ENCODE measurements around the gene GDPD1.
A peak's percentile ranks its signal among the peaks of the same experiment; 100 is the strongest.
"Not testable (repeated sequence)": the region's sequence is repeated elsewhere in the genome, so short reads cannot be mapped to it uniquely, and the experiment has no call there.

The GDPD1 gene

DNA sequence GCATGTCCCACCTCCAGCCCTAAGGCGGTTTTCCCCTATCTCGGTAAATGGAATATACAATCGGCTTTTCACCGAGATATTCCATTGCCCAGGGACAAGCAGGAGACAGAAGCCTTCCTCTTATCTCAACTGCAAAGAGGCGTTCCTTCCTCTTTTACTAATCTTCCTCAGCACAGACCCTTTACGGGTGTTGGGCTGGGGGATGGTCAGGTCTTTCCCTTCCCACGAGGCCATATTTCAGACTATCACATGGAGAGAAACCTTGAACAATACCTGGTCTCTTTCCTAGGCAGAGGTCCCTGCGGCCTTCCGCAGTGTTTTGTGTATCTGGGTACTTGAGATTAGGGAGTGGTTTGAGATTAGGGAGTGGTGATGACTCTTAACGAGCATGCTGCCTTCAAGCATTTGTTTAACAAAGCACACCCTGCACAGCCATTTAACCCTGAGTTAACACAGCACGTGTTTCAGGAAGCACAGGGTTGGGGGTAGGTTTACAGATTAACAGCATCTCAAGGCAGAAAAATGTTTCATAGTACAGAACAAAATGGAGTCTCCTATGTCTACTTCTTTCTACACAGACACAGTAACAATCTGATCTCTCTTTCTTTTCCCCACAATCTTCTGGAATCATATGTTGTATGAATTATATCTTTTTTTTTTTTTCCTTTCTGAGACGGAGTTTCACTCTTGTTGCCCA, 70.1 kb downstream of the GDPD1 start:
- H3K27ac ChIP-seq (ENCODE audit: low read length); H3K36me3 ChIP-seq (ENCODE audit: insufficient read depth, low read depth, low read length); H3K9me3 ChIP-seq (ENCODE audit: insufficient read depth, low read depth, low read length); H3K27me3 ChIP-seq (ENCODE audit: insufficient read depth, low read length): not testable (repeated sequence)
- H3K4me3 ChIP-seq (ENCODE audit: low read length) = peak overlapping the region; percentile 47
- peaks cover 13% of the 10 kb centered on the region for H3K4me1 ChIP-seq (ENCODE audit: insufficient read depth, low read length)
- peak overlapping the region; percentile 41; the same call in 1 of the 2 replicates for H3K9ac ChIP-seq (ENCODE audit: low read depth, low read length)

DNA sequence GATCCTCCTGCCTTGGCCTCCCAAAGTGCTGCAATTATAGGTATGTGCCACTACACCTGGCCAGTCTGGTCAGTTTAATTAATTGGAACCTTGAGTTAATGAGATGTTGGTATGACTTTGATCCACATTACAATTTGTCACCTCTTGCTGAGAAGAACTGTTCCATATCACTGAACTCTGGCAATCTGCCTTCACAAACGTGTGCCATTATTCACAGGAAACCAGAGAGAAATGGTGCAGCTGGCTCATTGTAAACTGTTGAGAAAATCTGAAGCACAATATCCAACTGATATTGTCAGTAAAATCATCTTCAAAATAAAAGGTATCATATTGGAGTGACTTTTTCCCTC, 71.8 kb downstream of the GDPD1 start:
- Histone ChIP-seq H3K27me3 (ENCODE audit: insufficient read depth, low read length) (peaks cover 8% of the 10 kb centered on the region; the same call in 1 of the 2 replicates), H3K27ac (ENCODE audit: low read length) (no peak overlapping the region), H3K4me1 (ENCODE audit: insufficient read depth, low read length) (peaks cover 13% of the 10 kb centered on the region), H3K9me3 (ENCODE audit: insufficient read depth, low read depth, low read length) (no peaks in the 10 kb centered on the region), H3K36me3 (ENCODE audit: insufficient read depth, low read depth, low read length) (no peaks in the 10 kb centered on the region), H3K4me3 (ENCODE audit: low read length) (no peak overlapping the region), H3K9ac (ENCODE audit: low read depth, low read length) (no peak overlapping the region)

GRCh38 chr17:59296190-59296589, 75.9 kb downstream of the GDPD1 start:
- H3K27ac ChIP-seq (ENCODE audit: low read length) = no peak overlapping the region
- no peaks in the 10 kb centered on the region for H3K9me3 ChIP-seq (ENCODE audit: insufficient read depth, low read depth, low read length)
- peaks cover 8% of the 10 kb centered on the region; the same call in 1 of the 2 replicates for H3K27me3 ChIP-seq (ENCODE audit: insufficient read depth, low read length)
- no peaks in the 10 kb centered on the region for H3K4me1 ChIP-seq (ENCODE audit: insufficient read depth, low read length)
- no peak overlapping the region for H3K9ac ChIP-seq (ENCODE audit: low read depth, low read length)
- no peaks in the 10 kb centered on the region for H3K36me3 ChIP-seq (ENCODE audit: insufficient read depth, low read depth, low read length)
- no peak overlapping the region for H3K4me3 ChIP-seq (ENCODE audit: low read length)

DNA sequence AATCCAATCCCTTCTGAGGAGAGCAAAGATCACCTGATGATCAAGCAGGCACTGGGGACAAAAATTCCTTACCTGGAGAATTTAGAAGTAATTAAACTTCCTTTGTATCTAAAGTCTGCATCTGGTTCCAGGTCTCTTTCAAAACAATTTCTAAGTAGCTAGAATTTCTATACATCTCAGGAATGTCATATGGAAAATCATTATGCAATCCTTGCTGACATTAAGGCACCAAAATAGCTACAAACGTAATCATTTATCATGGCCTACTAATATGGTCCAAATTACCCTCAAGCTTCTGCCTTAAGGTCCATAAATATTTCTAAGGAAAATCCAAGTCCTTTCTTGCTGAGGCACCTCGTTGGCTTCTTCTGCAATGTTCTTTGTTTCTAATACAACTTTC, 78.2 kb downstream of the GDPD1 start:
- H3K36me3 ChIP-seq (ENCODE audit: insufficient read depth, low read depth, low read length) = no peaks in the 10 kb centered on the region
- no peak overlapping the region for H3K4me3 ChIP-seq (ENCODE audit: low read length)
- no peaks in the 10 kb centered on the region for H3K9me3 ChIP-seq (ENCODE audit: insufficient read depth, low read depth, low read length)
- no peaks in the 10 kb centered on the region for H3K4me1 ChIP-seq (ENCODE audit: insufficient read depth, low read length)
- H3K27ac ChIP-seq (ENCODE audit: low read length) = no peak overlapping the region
- H3K27me3 ChIP-seq (ENCODE audit: insufficient read depth, low read length) = no peaks in the 10 kb centered on the region; the same call in 1 of the 2 replicates
- no peak overlapping the region for H3K9ac ChIP-seq (ENCODE audit: low read depth, low read length)

DNA sequence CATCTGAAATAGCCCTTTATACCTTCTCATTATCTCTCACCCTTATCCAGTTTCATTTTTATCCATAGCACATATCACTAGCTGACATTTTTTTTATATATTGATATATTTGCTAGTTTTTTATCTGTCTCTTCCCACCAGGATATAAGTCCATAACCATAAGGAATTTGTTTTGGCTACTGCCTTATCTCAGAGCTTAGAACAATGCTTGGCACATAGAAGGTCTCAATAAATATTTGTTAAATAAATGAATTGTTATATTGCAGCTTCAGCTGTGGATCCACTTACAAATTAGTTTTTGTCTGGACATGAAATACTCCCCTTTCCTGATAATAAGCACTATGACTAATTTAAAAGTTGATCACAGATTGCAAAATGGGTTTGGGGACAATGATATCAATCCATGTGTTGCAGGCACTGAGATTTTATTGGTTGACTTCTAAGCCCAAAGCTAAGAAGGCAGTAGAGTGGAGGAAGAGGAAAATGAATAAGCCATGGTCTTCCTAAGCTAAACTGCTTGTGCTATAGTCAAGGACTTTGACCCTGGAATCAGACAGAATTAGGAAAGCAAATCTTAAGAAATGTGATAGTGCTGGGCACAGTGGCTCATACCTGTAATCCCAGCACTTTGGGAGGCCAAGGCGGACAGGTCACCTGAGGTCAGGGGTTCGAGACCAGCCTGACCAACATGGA, 79.2 kb downstream of the GDPD1 start:
- H3K27ac ChIP-seq (ENCODE audit: low read length) = no peak overlapping the region
- H3K36me3 ChIP-seq (ENCODE audit: insufficient read depth, low read depth, low read length) = no peaks in the 10 kb centered on the region
- H3K4me3 ChIP-seq (ENCODE audit: low read length) = no peak overlapping the region
- no peaks in the 10 kb centered on the region for H3K27me3 ChIP-seq (ENCODE audit: insufficient read depth, low read length)
- no peaks in the 10 kb centered on the region for H3K4me1 ChIP-seq (ENCODE audit: insufficient read depth, low read length)
- no peak overlapping the region for H3K9ac ChIP-seq (ENCODE audit: low read depth, low read length)
- no peaks in the 10 kb centered on the region for H3K9me3 ChIP-seq (ENCODE audit: insufficient read depth, low read depth, low read length)

GRCh38 chr17:59300941-59301340, 80.6 kb downstream of the GDPD1 start:
- Histone ChIP-seq H3K4me1 (ENCODE audit: insufficient read depth, low read length) (no peaks in the 10 kb centered on the region), H3K36me3 (ENCODE audit: insufficient read depth, low read depth, low read length) (no peaks in the 10 kb centered on the region), H3K27ac (ENCODE audit: low read length) (no peak overlapping the region), H3K4me3 (ENCODE audit: low read length) (no peak overlapping the region), H3K9ac (ENCODE audit: low read depth, low read length) (no peak overlapping the region), H3K9me3 (ENCODE audit: insufficient read depth, low read depth, low read length) (no peaks in the 10 kb centered on the region), H3K27me3 (ENCODE audit: insufficient read depth, low read length) (no peaks in the 10 kb centered on the region)

- H3K36me3 ChIP-seq (ENCODE audit: insufficient read depth, low read depth, low read length) = no peaks in the 10 kb centered on the region
- no peaks in the 10 kb centered on the region for H3K27me3 ChIP-seq (ENCODE audit: insufficient read depth, low read length)
- no peak overlapping the region for H3K4me3 ChIP-seq (ENCODE audit: low read length)
- H3K9me3 ChIP-seq (ENCODE audit: insufficient read depth, low read depth, low read length) = no peaks in the 10 kb centered on the region
- no peaks in the 10 kb centered on the region for H3K4me1 ChIP-seq (ENCODE audit: insufficient read depth, low read length)
- no peak overlapping the region for H3K9ac ChIP-seq (ENCODE audit: low read depth, low read length)
- H3K27ac ChIP-seq (ENCODE audit: low read length) = no peak overlapping the region
These were observed 84.5 kb downstream of the GDPD1 start for GRCh38 chr17:59304811-59305210.

GRCh38 chr17:59310263-59310920, 90.1 kb downstream of the GDPD1 start:
- Histone ChIP-seq H3K27me3 (ENCODE audit: insufficient read depth, low read length) (no peaks in the 10 kb centered on the region), H3K9me3 (ENCODE audit: insufficient read depth, low read depth, low read length) (no peaks in the 10 kb centered on the region), H3K27ac (ENCODE audit: low read length) (no peak overlapping the region), H3K36me3 (ENCODE audit: insufficient read depth, low read depth, low read length) (no peaks in the 10 kb centered on the region), H3K4me3 (ENCODE audit: low read length) (no peak overlapping the region), H3K9ac (ENCODE audit: low read depth, low read length) (no peak overlapping the region), H3K4me1 (ENCODE audit: insufficient read depth, low read length) (no peaks in the 10 kb centered on the region)

DNA sequence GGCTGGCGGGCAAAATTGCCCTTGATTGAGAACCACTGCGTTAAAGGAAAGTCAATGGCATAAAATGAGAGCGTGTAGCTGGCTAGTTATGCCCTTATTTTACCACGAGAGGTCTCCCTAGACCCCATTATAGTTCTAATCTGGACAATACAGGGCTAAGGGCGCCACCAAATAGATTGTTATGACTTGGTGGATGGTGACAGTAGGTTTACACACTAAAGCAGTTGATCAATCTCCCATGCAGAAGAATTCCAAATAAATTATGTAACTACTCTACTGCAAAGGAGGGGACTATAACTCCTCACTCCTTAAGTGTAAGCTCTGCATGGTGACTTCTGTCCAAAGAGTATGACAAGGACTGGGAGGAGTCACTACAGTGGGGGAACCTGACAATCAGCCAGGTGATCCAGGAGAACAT, 90.7 kb downstream of the GDPD1 start:
- Histone ChIP-seq H3K36me3 (ENCODE audit: insufficient read depth, low read depth, low read length) (no peaks in the 10 kb centered on the region), H3K9me3 (ENCODE audit: insufficient read depth, low read depth, low read length) (no peaks in the 10 kb centered on the region), H3K4me3 (ENCODE audit: low read length) (no peak overlapping the region), H3K27me3 (ENCODE audit: insufficient read depth, low read length) (no peaks in the 10 kb centered on the region), H3K9ac (ENCODE audit: low read depth, low read length) (no peak overlapping the region), H3K4me1 (ENCODE audit: insufficient read depth, low read length) (no peaks in the 10 kb centered on the region), H3K27ac (ENCODE audit: low read length) (no peak overlapping the region)

- not testable (repeated sequence) for H3K4me3 ChIP-seq (ENCODE audit: low read length); H3K27me3 ChIP-seq (ENCODE audit: insufficient read depth, low read length); H3K27ac ChIP-seq (ENCODE audit: low read length); H3K4me1 ChIP-seq (ENCODE audit: insufficient read depth, low read length); H3K36me3 ChIP-seq (ENCODE audit: insufficient read depth, low read depth, low read length); H3K9ac ChIP-seq (ENCODE audit: low read depth, low read length); H3K9me3 ChIP-seq (ENCODE audit: insufficient read depth, low read depth, low read length)
These were observed 91.2 kb downstream of the GDPD1 start for GRCh38 chr17:59311521-59311920.

- no peak overlapping the region for H3K4me3 ChIP-seq (ENCODE audit: low read length)
- H3K9me3 ChIP-seq (ENCODE audit: insufficient read depth, low read depth, low read length) = no peaks in the 10 kb centered on the region
- H3K4me1 ChIP-seq (ENCODE audit: insufficient read depth, low read length) = no peaks in the 10 kb centered on the region
- H3K27ac ChIP-seq (ENCODE audit: low read length) = no peak overlapping the region
- H3K27me3 ChIP-seq (ENCODE audit: insufficient read depth, low read length) = no peaks in the 10 kb centered on the region
- H3K9ac ChIP-seq (ENCODE audit: low read depth, low read length) = no peak overlapping the region
- H3K36me3 ChIP-seq (ENCODE audit: insufficient read depth, low read depth, low read length) = no peaks in the 10 kb centered on the region
These were observed 95.6 kb downstream of the GDPD1 start for GRCh38 chr17:59315866-59316265.

Measured in iPS-20b (cell line).